Small intestine (tissue), 7 donors: ENCODE measurements around the gene TMCO1. TPM values are rescaled to one million over a fixed set of nuclear protein-coding genes. Genes with fewer than 3 reads are reported as not detected.
A peak's percentile ranks its signal among the peaks of the same experiment; 100 is the strongest.
"Not testable (repeated sequence)": the region's sequence is repeated elsewhere in the genome, so short reads cannot be mapped to it uniquely, and the experiment has no call there.

ENCODE experiments used
- DNase-seq, 2 donors: peaks; one replicate each; pipeline versions ENCODE4 v3.0.0 to v3.0.0-alpha.2; 2013
- FAIRE-seq: peaks from 2 replicates; lab custom pipeline; 2012; peaks lifted over from hg19 to GRCh38; lab: Jason Lieb, UNC
- H3K27ac ChIP-seq, 3 donors: one replicate each; pipeline ENCODE4 v1.5.1; 2013; ENCODE audit warnings: low read length in 2 of 3, mild to moderate bottlenecking in 2 of 3, control low read depth in 1 of 3, inconsistent platforms in 1 of 3, low read depth in 1 of 3, moderate library complexity in 1 of 3
- H3K27me3 ChIP-seq, 3 donors: one replicate each; pipeline ENCODE4 v1.6.1; 2013; ENCODE audit warnings: low read length in 3 of 3, inconsistent platforms in 1 of 3; ENCODE audit not compliant: control insufficient read depth in 3 of 3, insufficient read depth in 3 of 3
- H3K36me3 ChIP-seq, 3 donors: one replicate each; pipeline ENCODE4 v1.6.1; 2013; ENCODE audit warnings: low read length in 3 of 3, inconsistent platforms in 1 of 3, low read depth in 1 of 3, mild to moderate bottlenecking in 1 of 3, moderate library complexity in 1 of 3; ENCODE audit not compliant: control insufficient read depth in 3 of 3, insufficient read depth in 2 of 3
- H3K4me1 ChIP-seq, 3 donors: one replicate each; pipeline ENCODE4 v1.6.1; 2013; ENCODE audit warnings: low read length in 2 of 3, inconsistent platforms in 1 of 3, low read depth in 1 of 3, mild to moderate bottlenecking in 1 of 3, moderate library complexity in 1 of 3; ENCODE audit not compliant: control insufficient read depth in 3 of 3, insufficient read depth in 2 of 3
- H3K4me3 ChIP-seq, 3 donors: one replicate each; pipeline ENCODE4 v1.5.1; 2013; ENCODE audit warnings: low read length in 3 of 3, control low read depth in 1 of 3, inconsistent platforms in 1 of 3, low read depth in 1 of 3, mild to moderate bottlenecking in 1 of 3, moderate library complexity in 1 of 3
- H3K9me3 ChIP-seq, 2 donors: one replicate each; pipeline ENCODE4 v1.6.1; 2013; ENCODE audit warnings: low read depth in 1 of 2, low read length in 1 of 2; ENCODE audit not compliant: control insufficient read depth in 2 of 2, insufficient read depth in 1 of 2
- WGBS, 3 donors: extraction: QIAGEN DNeasy Blood & Tissue Kit; methylation state at CpG; one replicate each; pipeline ENCODE4 v1.1.7; 2013; 5-methylcytosine and 5-hydroxymethylcytosine counted together
- polyA plus RNA-seq, 4 donors: library from polyadenylated mRNA; stranded (reverse) in 3 of 4; unstranded in 1 of 4; fragments of 200-250 nt in 3 of 4; fragments of 120-200 nt in 1 of 4; gene quantifications; one replicate each; pipeline versions ENCODE4 v1.2.1 to v1.2.3, GENCODE V29; 2013
- donor health status: healthy with polysubstance abuse.
- donor health status: control.
- donor health status: control.
- donor health status: Bipolar disorder and iron deficiency.
- donor health status: healthy.

TMCO1 gene
- polyA plus RNA-seq, 4 donors, result 68.7 to 143 (median 105) TPM

- Histone ChIP-seq H3K27ac (no peak overlapping the region), H3K4me1 (no peaks in the 10 kb centered on the region), H3K4me3 (no peak overlapping the region), H3K9me3 (no peaks in the 10 kb centered on the region), H3K27me3 (peaks cover 0 to 3% (median 0%) of the 10 kb centered on the region in 3 donors), H3K36me3 (no peaks in the 10 kb centered on the region)
- FAIRE-seq (no peak), DNase-seq (no peak)
- 92 to 99% (median 96%) methylated on average over 5 of the region's 5 CpGs for WGBS, 3 donors
These were observed 55.9 kb downstream of the TMCO1 start for GRCh38 chr1:165712764-165713163.

GRCh38 chr1:165707984-165708706 is 60.5 kb downstream of the TMCO1 start:
- 83 to 86% (median 85%) methylated on average over 11 of the region's 11 CpGs for WGBS, 3 donors
- Histone ChIP-seq H3K36me3 (no peaks in the 10 kb centered on the region), H3K4me3 (no peak overlapping the region), H3K4me1 (no peaks in the 10 kb centered on the region), H3K27ac (no peak overlapping the region), H3K9me3 (no peaks in the 10 kb centered on the region), H3K27me3 (peaks cover 0 to 3% (median 0%) of the 10 kb centered on the region in 3 donors)
- no peak for FAIRE-seq
- DNase-seq, result no peak

DNA sequence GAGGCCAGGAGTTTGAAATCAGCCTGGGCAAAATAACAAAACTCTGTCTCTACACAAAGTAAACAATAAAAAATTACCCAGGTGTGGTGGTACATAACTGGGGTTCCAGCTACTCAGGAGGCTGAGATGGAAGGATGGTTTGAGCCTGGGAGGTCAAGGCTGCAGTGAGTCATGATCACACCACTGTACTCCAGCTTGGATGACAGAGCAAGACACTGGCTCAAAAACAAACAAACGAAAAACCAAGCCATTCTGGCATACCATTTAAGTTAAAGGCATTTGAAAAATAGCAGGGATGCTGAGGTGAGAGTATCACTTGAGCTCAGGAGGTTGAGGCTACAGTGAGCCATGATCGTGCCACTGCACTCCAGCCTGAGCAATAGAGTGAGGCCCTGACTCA is 65.0 kb downstream of the TMCO1 start:
- FAIRE-seq, result no peak
- H3K36me3 ChIP-seq, result no peaks in the 10 kb centered on the region

GRCh38 chr1:165701922-165702321 is 66.7 kb downstream of the TMCO1 start:
- not testable (repeated sequence) for H3K36me3 ChIP-seq, H3K4me1 ChIP-seq, H3K4me3 ChIP-seq, H3K27ac ChIP-seq, FAIRE-seq, H3K27me3 ChIP-seq, H3K9me3 ChIP-seq, DNase-seq
- WGBS, 3 donors, result 86 to 94% (median 90%) methylated on average over 6 to 7 of the region's 7 CpGs

More for the DNA sequence above, 65.0 kb downstream of the TMCO1 start:
- no peaks in the 10 kb centered on the region for H3K9me3 ChIP-seq
- no peak overlapping the region for H3K27ac ChIP-seq
- no peaks in the 10 kb centered on the region for H3K27me3 ChIP-seq
- H3K4me3 ChIP-seq, result no peak overlapping the region
- no peak for DNase-seq
- no peaks in the 10 kb centered on the region for H3K4me1 ChIP-seq
- WGBS, 3 donors, result 37 to 71% (median 59%) methylated on average over 2 of the region's 2 CpGs

DNA sequence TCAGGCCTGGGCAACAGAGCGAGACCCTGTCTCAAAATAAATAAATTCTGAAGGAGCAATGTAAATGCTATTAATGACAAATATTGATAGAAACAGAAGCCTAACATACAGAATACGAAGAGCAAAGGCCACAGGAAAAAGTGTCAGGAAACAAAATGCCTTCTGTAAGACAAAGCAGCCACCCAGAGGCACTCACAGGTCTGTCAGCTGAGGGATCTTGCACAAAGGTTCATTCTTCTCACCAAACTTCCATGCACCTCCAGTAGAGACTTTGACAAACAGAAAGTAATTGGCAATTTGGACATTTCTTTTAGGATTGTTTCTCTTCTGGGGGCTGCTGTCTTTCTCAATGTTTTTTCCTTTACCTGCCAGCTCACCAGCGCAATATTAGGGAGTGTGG is 69.1 kb downstream of the TMCO1 start:
- DNase-seq (no peak), FAIRE-seq (no peak)
- H3K4me1 ChIP-seq, result peaks cover 0 to 8% (median 0%) of the 10 kb centered on the region in 3 donors
- 66 to 92% (median 83%) methylated on average over 3 of the region's 3 CpGs for WGBS, 3 donors
- no peaks in the 10 kb centered on the region for H3K9me3 ChIP-seq
- no peak overlapping the region for H3K4me3 ChIP-seq
- peaks cover 0 to 2% (median 0%) of the 10 kb centered on the region in 3 donors for H3K36me3 ChIP-seq
- no peaks in the 10 kb centered on the region for H3K27me3 ChIP-seq
- H3K27ac ChIP-seq, result no peak overlapping the region

- FAIRE-seq, result no peak
- H3K9me3 ChIP-seq, result no peaks in the 10 kb centered on the region
These were observed 70.0 kb downstream of the TMCO1 start for GRCh38 chr1:165698761-165699052.

GRCh38 chr1:165697881-165698760 is 70.5 kb downstream of the TMCO1 start, which contains the start of gene ALDH9A1:
ALDH9A1 (minus strand) TSS chr1:165698562; CDS start chr1:165698558, 4 bp downstream.
- H3K9me3 ChIP-seq, result no peaks in the 10 kb centered on the region
- H3K27me3 ChIP-seq, result no peaks in the 10 kb centered on the region
- peak within 1 kb of the TSS; percentile 88 to 99 (median 92) for H3K27ac ChIP-seq
- FAIRE-seq (no peak), DNase-seq (peak; percentile 72 to 89)
- H3K4me3 ChIP-seq, result peak within 1 kb of the TSS; percentile 86 to 96 (median 86)
- peaks cover 0 to 8% (median 0%) of the 10 kb centered on the region in 3 donors for H3K4me1 ChIP-seq
- H3K36me3 ChIP-seq, result peaks cover 0 to 2% (median 2%) of the 10 kb centered on the region in 3 donors
- 0% methylated on average over 62 to 65 of the region's 65 CpGs for WGBS, 3 donors

More at GRCh38 chr1:165698761-165699052, 70.0 kb downstream of the TMCO1 start:
- DNase-seq, result no peak
- Histone ChIP-seq H3K27me3 (no peaks in the 10 kb centered on the region), H3K27ac (peak overlapping the region in 2 of 3 donors; percentile 76 to 88), H3K4me1 (peaks cover 0 to 8% (median 0%) of the 10 kb centered on the region in 3 donors), H3K36me3 (peaks cover 0 to 2% (median 2%) of the 10 kb centered on the region in 3 donors), H3K4me3 (peak overlapping the region in 2 of 3 donors; percentile 86 to 96)
- WGBS, 3 donors, result 1 to 2% (median 1%) methylated on average over 7 of the region's 7 CpGs

DNA sequence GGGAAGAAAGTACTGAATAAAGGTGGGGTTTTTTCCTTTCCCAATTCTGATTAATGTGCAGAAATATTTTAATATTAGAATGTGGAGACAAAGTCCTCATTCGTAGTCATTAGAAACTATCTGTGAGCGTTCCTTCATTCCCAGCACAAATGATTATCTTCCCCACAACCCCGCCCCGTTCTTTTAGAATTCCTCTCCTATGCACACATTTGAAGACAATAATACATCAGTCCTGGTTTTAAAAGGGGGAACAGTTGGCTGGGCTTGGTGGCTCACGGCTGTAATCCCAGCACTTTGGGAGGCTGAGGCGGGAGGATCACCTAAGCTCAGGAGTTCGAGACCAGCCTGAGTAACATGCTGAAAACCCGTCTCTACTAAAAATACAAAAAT is 71.2 kb downstream of the TMCO1 start:
- Histone ChIP-seq H3K36me3 (peaks cover 0 to 2% (median 2%) of the 10 kb centered on the region in 3 donors), H3K27me3 (no peaks in the 10 kb centered on the region), H3K4me1 (peaks cover 0 to 8% (median 0%) of the 10 kb centered on the region in 3 donors), H3K9me3 (no peaks in the 10 kb centered on the region), H3K4me3 (peak overlapping the region in 2 of 3 donors; percentile 86 to 96), H3K27ac (peak overlapping the region; percentile 88 to 99 (median 92))
- 11 to 33% (median 22%) methylated on average over 8 of the region's 8 CpGs for WGBS, 3 donors
- DNase-seq (peak; percentile 12 to 23), FAIRE-seq (no peak)
